OCI-LY3 (cell line): Measurements from ENCODE around the gene STAT5A.
"Not testable (repeated sequence)": the region's sequence is repeated elsewhere in the genome, so short reads cannot be mapped to it uniquely, and the experiment has no call there.

ENCODE experiments used
- EZH2phosphoT487 ChIP-seq: fragments of 200-600 bp; shearing (Covaris generic); IDR thresholded peaks from 2 replicates; pipeline ENCODE4 v1.6.1; 2018; ENCODE audit warnings: antibody characterized with exemption, mixed run types, low read depth
- TF ChIP-seq, protein P1 (sequence below): fragments of 200-600, 300-600 bp; sonication (generic); IDR thresholded peaks from 2 replicates; pipeline ENCODE4 v1.5.1; 2014; ENCODE audit warnings: antibody characterized with exemption, low read length, low read depth

DNA sequence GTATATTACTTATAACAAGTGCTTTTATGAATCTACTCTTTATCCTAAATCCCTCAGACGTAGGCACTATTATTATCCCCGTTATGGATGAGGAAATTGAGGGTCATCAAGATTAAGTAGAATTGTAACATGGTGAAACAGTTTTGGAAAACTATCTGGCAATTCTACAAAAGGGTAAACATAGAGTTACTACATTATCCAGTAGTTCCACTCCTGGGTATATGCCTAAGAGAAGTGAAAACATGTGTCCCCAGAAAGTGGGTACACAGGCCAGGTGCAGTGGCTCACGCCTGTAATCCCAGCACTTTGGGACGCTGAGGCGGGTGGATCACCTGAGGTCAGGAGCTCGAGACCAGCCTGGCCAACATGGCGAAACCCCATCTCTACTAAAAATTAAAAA, 48.7 kb upstream of the STAT5A start:
- TF ChIP-seq, protein P1, sequence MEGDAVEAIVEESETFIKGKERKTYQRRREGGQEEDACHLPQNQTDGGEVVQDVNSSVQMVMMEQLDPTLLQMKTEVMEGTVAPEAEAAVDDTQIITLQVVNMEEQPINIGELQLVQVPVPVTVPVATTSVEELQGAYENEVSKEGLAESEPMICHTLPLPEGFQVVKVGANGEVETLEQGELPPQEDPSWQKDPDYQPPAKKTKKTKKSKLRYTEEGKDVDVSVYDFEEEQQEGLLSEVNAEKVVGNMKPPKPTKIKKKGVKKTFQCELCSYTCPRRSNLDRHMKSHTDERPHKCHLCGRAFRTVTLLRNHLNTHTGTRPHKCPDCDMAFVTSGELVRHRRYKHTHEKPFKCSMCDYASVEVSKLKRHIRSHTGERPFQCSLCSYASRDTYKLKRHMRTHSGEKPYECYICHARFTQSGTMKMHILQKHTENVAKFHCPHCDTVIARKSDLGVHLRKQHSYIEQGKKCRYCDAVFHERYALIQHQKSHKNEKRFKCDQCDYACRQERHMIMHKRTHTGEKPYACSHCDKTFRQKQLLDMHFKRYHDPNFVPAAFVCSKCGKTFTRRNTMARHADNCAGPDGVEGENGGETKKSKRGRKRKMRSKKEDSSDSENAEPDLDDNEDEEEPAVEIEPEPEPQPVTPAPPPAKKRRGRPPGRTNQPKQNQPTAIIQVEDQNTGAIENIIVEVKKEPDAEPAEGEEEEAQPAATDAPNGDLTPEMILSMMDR = not testable (repeated sequence)
- not testable (repeated sequence) for TF ChIP-seq EZH2phosphoT487
